Type B pancreatic cell (in vitro differentiated cells): ENCODE results near the gene SPECC1L. TPM values are rescaled to one million over a fixed set of nuclear protein-coding genes. Genes with fewer than 3 reads are reported as not detected.

Experiments
- DNase-seq: peaks from one replicate; pipeline ENCODE4 v3.0.0; 2021; ENCODE audit warnings: mixed read lengths; ENCODE audit not compliant: unreplicated experiment; ENCODE audit errors: extremely low spot score
- H3K27ac Mint-ChIP-seq: 2 replicates; pipeline ENCODE4 v1.8.0; 2021; ENCODE audit warnings: mild to moderate bottlenecking, mixed read lengths
- H3K27me3 Mint-ChIP-seq: 2 replicates; pipeline ENCODE4 v1.8.0; 2021; ENCODE audit warnings: mixed read lengths
- H3K36me3 Mint-ChIP-seq: 2 replicates; pipeline ENCODE4 v1.8.0; 2021; ENCODE audit warnings: mixed read lengths
- H3K4me1 Mint-ChIP-seq: one replicate; pipeline ENCODE4 v1.8.0; 2021; ENCODE audit warnings: mixed read lengths; ENCODE audit not compliant: unreplicated experiment
- H3K4me3 Mint-ChIP-seq: 2 replicates; pipeline ENCODE4 v1.8.0; 2021; ENCODE audit warnings: mild to moderate bottlenecking, mixed read lengths
- H3K9me3 Mint-ChIP-seq: 2 replicates; pipeline ENCODE4 v1.8.0; 2021; ENCODE audit warnings: mixed read lengths
- CTCF ChIP-seq: fragments of 200-600 bp; sonication (generic); conservative IDR thresholded peaks from 2 replicates; pipeline ENCODE4 v1.5.0; 2021; ENCODE audit warnings: antibody characterized with exemption, mild to moderate bottlenecking
- total RNA-seq: library from RNA; stranded (reverse); gene quantifications from 2 replicates; pipeline ENCODE4 v1.2.1, GENCODE V29; 2021; ENCODE audit warnings: low replicate concordance

SPECC1L gene
- total RNA-seq, 1 donor from 2014 or later = 89.0 TPM

GRCh38 chr22:24413736-24414385 lies 143.2 kb downstream of the SPECC1L start:
- peak overlapping the region; percentile 55 for H3K27ac Mint-ChIP-seq
- H3K27me3 Mint-ChIP-seq = no peaks in the 10 kb centered on the region
- H3K9me3 Mint-ChIP-seq = no peaks in the 10 kb centered on the region
- no peak overlapping the region for H3K4me3 Mint-ChIP-seq
- H3K36me3 Mint-ChIP-seq = peaks cover 4% of the 10 kb centered on the region
- no peak for DNase-seq
- peaks cover 5% of the 10 kb centered on the region for H3K4me1 Mint-ChIP-seq
- TF ChIP-seq CTCF = no peak

GRCh38 chr22:24414523-24414922 lies 143.9 kb downstream of the SPECC1L start:
- Mint-ChIP-seq H3K4me3 (no peak overlapping the region), H3K36me3 (peaks cover 4% of the 10 kb centered on the region), H3K9me3 (no peaks in the 10 kb centered on the region), H3K4me1 (peaks cover 5% of the 10 kb centered on the region), H3K27ac (no peak overlapping the region), H3K27me3 (no peaks in the 10 kb centered on the region)
- DNase-seq = no peak
- no peak for TF ChIP-seq CTCF

- H3K36me3 Mint-ChIP-seq = peaks cover 4% of the 10 kb centered on the region
- no peak overlapping the region for H3K27ac Mint-ChIP-seq
- H3K4me3 Mint-ChIP-seq = no peak overlapping the region
- H3K9me3 Mint-ChIP-seq = no peaks in the 10 kb centered on the region
- H3K4me1 Mint-ChIP-seq = peaks cover 5% of the 10 kb centered on the region
- H3K27me3 Mint-ChIP-seq = no peaks in the 10 kb centered on the region
- DNase-seq = no peak
- no peak for TF ChIP-seq CTCF
Observed at GRCh38 chr22:24414984-24415945, 144.6 kb downstream of the SPECC1L start.

GRCh38 chr22:24416095-24416494 lies 145.5 kb downstream of the SPECC1L start:
- TF ChIP-seq CTCF = no peak
- H3K4me1 Mint-ChIP-seq = peaks cover 5% of the 10 kb centered on the region
- no peak for DNase-seq
- H3K9me3 Mint-ChIP-seq = no peaks in the 10 kb centered on the region
- H3K4me3 Mint-ChIP-seq = no peak overlapping the region
- no peak overlapping the region for H3K27ac Mint-ChIP-seq
- H3K36me3 Mint-ChIP-seq = no peaks in the 10 kb centered on the region
- no peaks in the 10 kb centered on the region for H3K27me3 Mint-ChIP-seq

- no peak overlapping the region for H3K27ac Mint-ChIP-seq
- no peaks in the 10 kb centered on the region for H3K27me3 Mint-ChIP-seq
- peaks cover 5% of the 10 kb centered on the region for H3K4me1 Mint-ChIP-seq
- TF ChIP-seq CTCF = no peak
- H3K4me3 Mint-ChIP-seq = no peak overlapping the region
- H3K9me3 Mint-ChIP-seq = no peaks in the 10 kb centered on the region
- no peak for DNase-seq
- H3K36me3 Mint-ChIP-seq = no peaks in the 10 kb centered on the region
Observed at GRCh38 chr22:24416611-24417010, 146.0 kb downstream of the SPECC1L start.
